Effector memory CD4-positive, alpha-beta T cell (primary cell): ENCODE results near the gene MSI2.
"Not testable (repeated sequence)": the region's sequence is repeated elsewhere in the genome, so short reads cannot be mapped to it uniquely, and the experiment has no call there.

Source experiments
- DNase-seq, 3 donors: peaks; one replicate each; pipeline ENCODE4 v3.0.0-alpha.2; 2020
- H3K27ac ChIP-seq: 2 replicates; pipeline ENCODE4 v1.7.0; 2013; ENCODE audit warnings: mild to moderate bottlenecking, low read length, moderate library complexity; ENCODE audit not compliant: insufficient read depth, poor library complexity, severe bottlenecking
- H3K27me3 ChIP-seq: replicated peaks from 2 replicates; pipeline ENCODE4 v1.7.0; 2013; ENCODE audit warnings: mild to moderate bottlenecking, low read length; ENCODE audit not compliant: insufficient read depth, control insufficient read depth, poor library complexity, severe bottlenecking
- H3K36me3 ChIP-seq: 2 replicates; pipeline ENCODE4 v1.7.0; 2013; ENCODE audit warnings: mild to moderate bottlenecking, low read length, moderate library complexity; ENCODE audit not compliant: control insufficient read depth, insufficient read depth
- H3K4me1 ChIP-seq: 2 replicates; pipeline ENCODE4 v1.7.0; 2013; ENCODE audit warnings: low read length, mild to moderate bottlenecking; ENCODE audit not compliant: control insufficient read depth, insufficient read depth, poor library complexity, severe bottlenecking
- H3K4me3 ChIP-seq: 2 replicates; pipeline ENCODE4 v1.7.0; 2013; ENCODE audit warnings: low read length, low read depth, mild to moderate bottlenecking; ENCODE audit not compliant: insufficient read depth, poor library complexity, severe bottlenecking
- H3K9me3 ChIP-seq: 2 replicates; pipeline ENCODE4 v1.7.0; 2013; ENCODE audit warnings: mild to moderate bottlenecking, low read length, moderate library complexity; ENCODE audit not compliant: control insufficient read depth

The MSI2 gene

DNA sequence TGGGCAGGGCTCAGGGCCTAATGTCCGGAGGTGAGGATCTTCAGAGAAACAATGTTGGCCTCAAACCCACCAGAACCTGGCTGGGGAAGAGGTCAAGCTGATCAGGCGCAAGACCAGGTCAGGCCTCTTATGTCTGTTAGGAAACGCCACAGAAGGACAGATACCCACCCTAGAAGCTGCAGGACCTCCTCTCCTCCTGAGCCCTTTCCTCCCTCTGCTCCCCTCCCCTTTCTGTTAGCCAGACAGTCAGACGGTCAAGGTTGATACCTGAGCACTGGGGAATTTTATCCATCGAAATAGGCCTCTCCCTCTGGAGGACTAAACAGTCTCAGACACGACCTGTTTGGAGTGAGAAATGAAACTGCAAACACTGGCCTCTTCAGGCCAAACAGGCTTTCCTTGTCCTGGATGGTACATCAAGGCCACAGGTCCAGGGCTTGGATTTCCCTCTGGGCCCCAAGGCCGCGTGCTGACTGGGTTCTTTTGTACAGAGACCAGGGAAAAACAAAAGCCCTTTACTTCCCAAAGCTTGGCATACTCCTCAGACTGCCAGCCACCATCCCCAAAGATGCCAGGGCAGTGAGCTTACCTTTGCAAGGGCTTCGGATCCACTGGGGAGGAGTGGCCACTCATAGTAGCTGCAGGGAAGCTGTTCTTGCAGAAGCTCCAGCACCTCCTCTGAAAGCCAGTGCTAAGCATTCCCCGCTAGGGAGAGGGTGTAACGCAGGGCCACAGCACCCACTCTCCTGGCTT is 353.0 kb downstream of the MSI2 start:
- Histone ChIP-seq H3K27ac (no peak overlapping the region), H3K27me3 (no peaks in the 10 kb centered on the region), H3K4me3 (no peak overlapping the region), H3K4me1 (peaks cover 26% of the 10 kb centered on the region), H3K36me3 (no peaks in the 10 kb centered on the region), H3K9me3 (no peaks in the 10 kb centered on the region)
- no peak for DNase-seq

DNA sequence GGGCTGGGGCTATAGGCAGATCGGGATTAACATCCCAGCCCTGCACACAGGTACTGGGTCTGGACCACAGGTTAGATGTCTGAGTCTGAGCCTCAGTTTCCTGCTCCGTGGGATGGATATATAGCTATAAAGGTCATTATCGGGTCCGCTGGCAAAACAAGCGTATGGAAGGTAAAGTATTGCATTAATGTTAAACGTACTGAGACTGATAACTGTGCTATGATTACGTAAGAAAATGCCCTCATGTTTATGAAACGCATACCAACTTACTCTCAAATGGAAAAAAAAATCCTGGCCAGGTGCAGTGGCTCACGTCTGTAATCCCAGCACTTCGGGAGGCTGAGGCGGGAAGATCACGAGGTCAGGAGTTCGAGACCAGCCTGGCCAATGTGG is 353.6 kb downstream of the MSI2 start:
- no peak overlapping the region for H3K4me3 ChIP-seq
- H3K27ac ChIP-seq = no peak overlapping the region
- no peaks in the 10 kb centered on the region for H3K27me3 ChIP-seq
- no peaks in the 10 kb centered on the region for H3K9me3 ChIP-seq
- peaks cover 20% of the 10 kb centered on the region for H3K4me1 ChIP-seq
- no peak for DNase-seq
- H3K36me3 ChIP-seq = no peaks in the 10 kb centered on the region

DNA sequence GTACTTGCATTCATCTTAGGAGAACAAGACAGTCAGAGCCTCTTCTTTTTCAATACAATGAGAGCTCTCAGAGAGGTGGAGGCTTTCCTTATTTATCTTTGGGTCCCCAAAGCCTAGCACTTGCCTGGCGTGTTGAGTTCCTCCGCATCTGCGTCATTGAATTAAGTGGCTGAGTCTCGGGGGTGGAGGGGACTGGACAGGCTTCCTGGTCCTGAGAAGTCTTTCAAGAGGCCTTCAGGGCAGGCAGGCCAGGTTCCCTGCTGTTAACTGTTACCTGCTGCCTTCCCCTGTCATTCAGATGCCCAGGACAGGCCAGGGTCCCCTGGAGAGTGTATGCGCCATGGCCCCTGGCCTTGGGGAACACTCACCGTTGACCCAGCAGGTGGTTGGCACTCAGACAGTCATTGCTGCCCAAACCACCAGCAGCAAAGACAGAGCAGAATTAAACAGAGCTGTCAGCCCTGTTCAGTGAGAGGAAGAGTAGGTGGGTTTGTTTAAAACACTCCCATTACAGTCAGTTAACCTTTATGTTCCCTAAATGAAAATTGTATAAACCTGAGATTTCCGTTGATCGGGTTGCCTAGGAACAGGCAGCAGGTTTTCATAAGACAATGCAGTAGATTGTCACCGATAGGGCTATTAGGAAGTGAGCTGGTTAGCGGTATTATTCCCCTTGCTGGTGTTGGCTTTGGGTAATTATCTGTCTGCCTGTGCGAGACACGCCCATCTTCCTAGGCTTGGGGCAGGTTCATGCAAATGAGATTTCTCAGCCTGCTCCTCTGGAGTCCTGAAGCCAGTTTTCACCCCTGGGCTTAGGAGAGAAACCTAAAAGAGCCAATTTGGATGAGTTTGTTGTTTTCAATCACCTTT is 356.1 kb downstream of the MSI2 start:
- Histone ChIP-seq H3K27ac (peak overlapping the region; percentile 35), H3K4me3 (no peak overlapping the region), H3K27me3 (no peaks in the 10 kb centered on the region), H3K36me3 (peaks cover 11% of the 10 kb centered on the region), H3K4me1 (peaks cover 6% of the 10 kb centered on the region), H3K9me3 (no peaks in the 10 kb centered on the region)
- DNase-seq = peak in 2 of 3 donors; percentile 8 to 29

DNA sequence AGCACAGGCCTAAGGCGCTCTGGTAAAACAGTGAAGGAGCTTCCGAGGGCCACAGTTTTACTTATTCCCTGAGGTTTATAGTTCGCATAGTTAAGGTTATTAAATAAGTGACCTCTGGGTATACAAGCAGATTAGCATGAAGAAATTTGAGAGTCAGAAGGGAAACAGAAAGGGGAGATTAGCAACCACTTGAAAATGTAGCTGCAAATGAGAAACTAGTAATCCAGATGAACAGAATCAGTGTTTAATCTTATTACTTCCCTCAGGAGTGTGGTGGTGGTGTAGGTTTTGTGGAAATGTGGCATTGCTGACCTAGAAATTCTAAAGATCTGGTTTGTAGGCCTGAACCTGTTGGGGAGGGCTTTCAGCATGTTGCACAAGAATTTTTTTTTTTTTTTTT is 358.4 kb downstream of the MSI2 start:
- Histone ChIP-seq H3K27ac (no peak overlapping the region), H3K27me3 (no peaks in the 10 kb centered on the region), H3K4me3 (no peak overlapping the region), H3K36me3 (peaks cover 14% of the 10 kb centered on the region), H3K4me1 (peaks cover 6% of the 10 kb centered on the region), H3K9me3 (no peaks in the 10 kb centered on the region)
- no peak for DNase-seq

DNA sequence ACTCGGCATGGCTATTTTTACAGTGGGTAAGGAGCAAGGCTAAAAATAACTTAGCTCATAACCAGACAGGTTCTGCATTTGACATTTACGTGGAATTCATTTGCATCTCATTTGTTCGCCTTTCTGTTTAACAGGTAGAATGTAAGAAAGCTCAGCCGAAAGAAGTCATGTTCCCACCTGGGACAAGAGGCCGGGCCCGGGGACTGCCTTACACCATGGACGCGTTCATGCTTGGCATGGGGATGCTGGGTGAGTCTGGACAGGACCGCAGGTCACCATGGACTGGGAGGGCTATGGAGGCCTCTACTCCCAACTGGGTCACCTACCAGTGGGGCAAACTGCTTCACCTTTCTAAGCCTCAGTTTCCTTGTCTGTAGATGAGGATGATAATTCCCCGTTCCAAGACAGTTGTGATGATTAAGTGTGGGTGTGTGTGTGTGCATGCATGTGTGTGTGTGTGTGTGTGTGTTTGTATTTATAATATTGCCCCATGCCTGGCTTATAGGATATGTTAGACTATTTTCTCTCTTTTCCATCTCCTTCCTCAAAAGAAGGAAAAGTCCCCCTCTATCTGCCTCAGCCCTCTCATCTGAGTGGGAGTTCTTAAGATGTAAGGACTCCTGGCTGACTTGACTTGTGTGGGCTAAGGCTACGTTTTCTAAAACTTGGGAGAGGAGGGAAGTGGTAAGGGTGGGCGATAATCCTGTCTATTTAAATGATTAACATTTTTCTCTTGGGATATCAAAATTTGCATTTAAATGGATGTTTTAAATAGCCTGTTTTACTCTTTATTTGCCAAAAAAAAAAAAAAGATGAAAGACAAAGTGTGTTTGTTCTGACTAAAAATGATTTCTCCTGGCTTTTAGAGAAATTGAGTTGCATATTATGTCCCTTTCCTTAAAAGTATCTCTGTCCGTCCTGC is 359.8 kb downstream of the MSI2 start:
- Histone ChIP-seq H3K27ac (no peak overlapping the region), H3K36me3 (peaks cover 14% of the 10 kb centered on the region), H3K4me1 (peaks cover 6% of the 10 kb centered on the region), H3K27me3 (no peaks in the 10 kb centered on the region), H3K9me3 (no peaks in the 10 kb centered on the region), H3K4me3 (no peak overlapping the region)
- no peak for DNase-seq

DNA sequence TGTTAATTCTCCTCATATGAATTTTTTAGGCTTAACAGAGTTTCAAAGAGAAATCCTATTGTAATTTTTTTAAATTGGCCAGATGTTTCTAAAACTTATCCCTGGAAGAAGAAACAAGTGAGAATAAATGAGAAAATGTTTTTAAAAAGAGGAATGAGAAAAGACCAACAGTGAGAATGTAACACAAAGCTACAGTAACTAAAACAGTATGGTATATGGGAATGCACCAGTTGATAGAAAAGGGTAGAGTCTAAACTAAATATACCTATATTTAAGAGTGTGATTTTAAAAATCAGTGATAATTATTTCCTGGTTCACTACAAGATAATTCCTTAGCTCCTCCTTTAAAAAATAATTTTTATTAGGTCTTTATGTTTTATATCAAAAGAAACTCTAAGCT is 360.9 kb downstream of the MSI2 start:
- Histone ChIP-seq H3K4me1 (peaks cover 3% of the 10 kb centered on the region), H3K9me3 (no peaks in the 10 kb centered on the region), H3K36me3 (peaks cover 14% of the 10 kb centered on the region), H3K27ac (no peak overlapping the region), H3K27me3 (no peaks in the 10 kb centered on the region), H3K4me3 (no peak overlapping the region)
- DNase-seq = no peak

DNA sequence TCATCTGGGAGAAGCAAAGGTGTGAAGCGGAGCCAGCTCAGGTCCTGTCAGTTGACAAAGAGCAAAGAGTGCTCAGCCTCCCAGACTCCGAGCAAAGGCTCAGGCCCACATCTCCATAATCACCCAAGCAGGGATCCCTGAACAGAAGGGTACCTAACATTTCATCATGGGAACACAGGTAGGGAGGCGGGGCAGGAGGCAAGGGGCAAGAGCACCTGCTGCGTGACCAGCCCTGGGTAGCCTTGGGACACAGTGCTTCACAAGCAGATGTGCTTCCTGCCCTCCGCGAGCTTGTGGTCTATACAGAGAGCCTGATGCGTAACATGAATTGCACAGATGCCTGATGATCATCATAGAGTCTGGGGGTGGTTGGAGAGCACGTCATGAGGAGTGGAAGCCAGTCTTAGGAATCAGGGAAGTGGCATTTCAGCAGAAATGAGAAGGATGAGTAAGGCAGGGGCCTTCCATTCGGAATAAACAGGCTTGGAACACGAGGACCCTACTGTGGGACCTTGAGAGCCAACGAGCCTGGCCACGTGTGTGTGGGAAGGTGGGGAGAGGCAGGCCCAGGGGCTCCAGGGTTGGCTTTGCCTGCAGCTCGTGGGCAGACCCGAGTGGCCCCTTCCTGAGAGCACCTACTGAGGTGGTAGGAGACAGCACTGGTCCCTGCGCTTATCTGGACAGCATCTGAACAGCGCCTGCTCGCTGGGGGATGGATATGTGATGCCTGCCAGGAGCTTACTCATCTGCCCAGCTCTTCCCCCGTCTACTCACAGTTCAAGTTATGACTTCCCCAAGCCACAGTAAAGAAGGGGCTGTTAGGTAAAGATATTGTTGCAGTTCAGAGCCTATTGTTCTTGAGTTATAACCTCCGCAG is 363.0 kb downstream of the MSI2 start:
- Histone ChIP-seq H3K4me3 (no peak overlapping the region), H3K9me3 (no peaks in the 10 kb centered on the region), H3K4me1 (no peaks in the 10 kb centered on the region), H3K36me3 (peaks cover 18% of the 10 kb centered on the region), H3K27ac (no peak overlapping the region), H3K27me3 (no peaks in the 10 kb centered on the region)
- DNase-seq = no peak

DNA sequence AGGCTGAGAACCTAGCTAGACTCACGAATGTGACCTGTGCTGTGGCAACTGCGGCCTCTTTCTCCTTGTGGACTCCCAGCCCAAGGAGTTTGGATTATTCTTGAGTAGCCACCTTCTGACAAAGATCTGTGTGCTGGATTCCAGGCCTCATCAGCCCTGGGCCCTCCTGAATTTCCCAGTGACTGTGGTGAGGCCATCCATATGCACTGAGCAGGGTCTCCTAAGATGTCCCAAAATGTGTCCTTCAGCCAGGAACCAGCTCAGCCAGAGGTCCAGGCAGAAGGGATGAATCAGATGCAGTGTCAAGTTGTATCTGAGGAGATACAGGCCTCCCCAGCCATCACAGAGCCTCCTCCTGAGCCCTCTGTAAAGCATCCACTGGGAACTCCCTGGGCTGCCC is 364.3 kb downstream of the MSI2 start:
- DNase-seq = no peak
- Histone ChIP-seq H3K9me3 (no peaks in the 10 kb centered on the region), H3K27ac (no peak overlapping the region), H3K36me3 (peaks cover 18% of the 10 kb centered on the region), H3K4me1 (no peaks in the 10 kb centered on the region), H3K27me3 (no peaks in the 10 kb centered on the region), H3K4me3 (no peak overlapping the region)

DNA sequence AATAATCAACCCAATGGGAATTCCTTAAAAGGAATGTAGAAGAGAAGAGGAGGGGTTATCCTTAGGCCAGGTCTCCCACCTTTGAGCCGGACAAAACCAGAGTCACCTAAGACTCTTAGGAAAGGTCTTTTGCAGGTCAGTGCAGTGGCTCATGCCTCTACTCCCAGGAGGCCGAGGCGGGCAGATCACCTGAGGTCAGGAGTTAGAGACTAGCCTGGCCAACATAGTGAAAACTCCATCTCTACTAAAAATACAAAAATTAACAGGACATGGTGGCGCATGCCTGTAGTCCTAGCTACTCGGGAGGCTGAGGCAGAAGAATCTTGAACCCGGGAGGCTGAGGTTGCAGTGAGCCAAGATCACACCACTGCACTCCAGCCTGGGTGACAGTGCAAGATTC is 365.5 kb downstream of the MSI2 start:
- H3K9me3 ChIP-seq, H3K27me3 ChIP-seq, H3K4me1 ChIP-seq, H3K4me3 ChIP-seq, H3K27ac ChIP-seq, DNase-seq: not testable (repeated sequence)
- H3K36me3 ChIP-seq = peaks cover 15% of the 10 kb centered on the region
